Stomach (tissue), 4 donors: Measurements from ENCODE around the gene PDE4D.

Experiments
- CTCF ChIP-seq, 7 experiments: fragments of 450-650 bp in 4 of 7; fragments of 200-600 bp in 3 of 7; sonication (generic) in 3 of 7; IDR thresholded peaks; one replicate each; pipeline ENCODE4 v1.5.1; 2016 to 2019; ENCODE audit warnings: antibody characterized with exemption in 7 of 7, control low read depth in 2 of 7, mild to moderate bottlenecking in 1 of 7
- POLR2AphosphoS5 ChIP-seq, 3 donors: sonication (generic); formaldehyde crosslinking; IDR thresholded peaks; one replicate each; pipeline ENCODE4 v1.6.1; 2016; ENCODE audit warnings: antibody characterized with exemption in 3 of 3

- TF ChIP-seq CTCF (IDR thresholded peaks at IDR 0.05) = no peak
- TF ChIP-seq POLR2AphosphoS5 (IDR thresholded peaks at IDR 0.05) = no peak
Observed at GRCh38 chr5:59391576-59391975, 501.9 kb downstream of the PDE4D start.
